Prostate gland (tissue), 2 donors: Measurements from ENCODE around the gene FAM111B.

ENCODE experiments used
- POLR2A ChIP-seq: fragments of 450-650 bp; IDR thresholded peaks from one replicate; pipeline ENCODE4 v1.6.1; 2016; ENCODE audit warnings: antibody characterized with exemption, mild to moderate bottlenecking
- POLR2AphosphoS5 ChIP-seq: sonication (generic); formaldehyde crosslinking; IDR thresholded peaks from one replicate; pipeline ENCODE4 v1.6.1; 2017; ENCODE audit warnings: antibody characterized with exemption
- TF ChIP-seq, protein P1 (sequence below), 4 experiments: fragments of 200-600 bp in 2 of 4; fragments of 450-650 bp in 2 of 4; sonication (generic) in 2 of 4; IDR thresholded peaks; 1 replicate in 3 of 4; 2 replicates in 1 of 4; pipeline ENCODE4 v1.5.1; 2016 to 2019; ENCODE audit warnings: antibody characterized with exemption in 4 of 4, mild to moderate bottlenecking in 2 of 4, moderate library complexity in 2 of 4

DNA sequence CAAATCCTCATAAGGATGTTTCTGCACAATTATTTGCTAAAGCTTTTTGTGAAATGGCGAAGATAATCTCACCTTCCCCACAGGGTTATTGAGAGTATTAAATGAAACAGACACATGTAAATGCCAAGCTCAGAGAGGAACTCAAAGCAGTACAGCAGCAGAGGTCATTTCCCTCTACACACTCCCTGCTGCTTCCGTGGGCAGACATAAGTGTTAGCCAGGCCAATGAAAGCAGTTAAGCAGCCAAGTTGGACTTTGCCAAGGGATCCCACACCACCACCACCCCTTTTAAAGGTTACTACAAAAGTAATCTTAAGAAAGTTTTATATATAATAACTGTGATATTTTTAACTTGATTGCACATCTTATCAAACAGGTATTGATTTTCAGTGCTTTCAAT is 31.6 kb downstream of the FAM111B start:
- TF ChIP-seq POLR2A (no peak), POLR2AphosphoS5 (no peak)
- TF ChIP-seq, protein P1, sequence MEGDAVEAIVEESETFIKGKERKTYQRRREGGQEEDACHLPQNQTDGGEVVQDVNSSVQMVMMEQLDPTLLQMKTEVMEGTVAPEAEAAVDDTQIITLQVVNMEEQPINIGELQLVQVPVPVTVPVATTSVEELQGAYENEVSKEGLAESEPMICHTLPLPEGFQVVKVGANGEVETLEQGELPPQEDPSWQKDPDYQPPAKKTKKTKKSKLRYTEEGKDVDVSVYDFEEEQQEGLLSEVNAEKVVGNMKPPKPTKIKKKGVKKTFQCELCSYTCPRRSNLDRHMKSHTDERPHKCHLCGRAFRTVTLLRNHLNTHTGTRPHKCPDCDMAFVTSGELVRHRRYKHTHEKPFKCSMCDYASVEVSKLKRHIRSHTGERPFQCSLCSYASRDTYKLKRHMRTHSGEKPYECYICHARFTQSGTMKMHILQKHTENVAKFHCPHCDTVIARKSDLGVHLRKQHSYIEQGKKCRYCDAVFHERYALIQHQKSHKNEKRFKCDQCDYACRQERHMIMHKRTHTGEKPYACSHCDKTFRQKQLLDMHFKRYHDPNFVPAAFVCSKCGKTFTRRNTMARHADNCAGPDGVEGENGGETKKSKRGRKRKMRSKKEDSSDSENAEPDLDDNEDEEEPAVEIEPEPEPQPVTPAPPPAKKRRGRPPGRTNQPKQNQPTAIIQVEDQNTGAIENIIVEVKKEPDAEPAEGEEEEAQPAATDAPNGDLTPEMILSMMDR (IDR thresholded peaks at IDR 0.05): no peak
